LoVo (cell line): ENCODE results near the gene ZG16B.
A peak's percentile ranks its signal among the peaks of the same experiment; 100 is the strongest.

Source experiments
- DNase-seq: peaks from one replicate; pipeline ENCODE4 v3.0.0-alpha.2; 2016; ENCODE audit warnings: low spot score

The ZG16B gene, protein sequence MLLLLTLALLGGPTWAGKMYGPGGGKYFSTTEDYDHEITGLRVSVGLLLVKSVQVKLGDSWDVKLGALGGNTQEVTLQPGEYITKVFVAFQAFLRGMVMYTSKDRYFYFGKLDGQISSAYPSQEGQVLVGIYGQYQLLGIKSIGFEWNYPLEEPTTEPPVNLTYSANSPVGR

DNA sequence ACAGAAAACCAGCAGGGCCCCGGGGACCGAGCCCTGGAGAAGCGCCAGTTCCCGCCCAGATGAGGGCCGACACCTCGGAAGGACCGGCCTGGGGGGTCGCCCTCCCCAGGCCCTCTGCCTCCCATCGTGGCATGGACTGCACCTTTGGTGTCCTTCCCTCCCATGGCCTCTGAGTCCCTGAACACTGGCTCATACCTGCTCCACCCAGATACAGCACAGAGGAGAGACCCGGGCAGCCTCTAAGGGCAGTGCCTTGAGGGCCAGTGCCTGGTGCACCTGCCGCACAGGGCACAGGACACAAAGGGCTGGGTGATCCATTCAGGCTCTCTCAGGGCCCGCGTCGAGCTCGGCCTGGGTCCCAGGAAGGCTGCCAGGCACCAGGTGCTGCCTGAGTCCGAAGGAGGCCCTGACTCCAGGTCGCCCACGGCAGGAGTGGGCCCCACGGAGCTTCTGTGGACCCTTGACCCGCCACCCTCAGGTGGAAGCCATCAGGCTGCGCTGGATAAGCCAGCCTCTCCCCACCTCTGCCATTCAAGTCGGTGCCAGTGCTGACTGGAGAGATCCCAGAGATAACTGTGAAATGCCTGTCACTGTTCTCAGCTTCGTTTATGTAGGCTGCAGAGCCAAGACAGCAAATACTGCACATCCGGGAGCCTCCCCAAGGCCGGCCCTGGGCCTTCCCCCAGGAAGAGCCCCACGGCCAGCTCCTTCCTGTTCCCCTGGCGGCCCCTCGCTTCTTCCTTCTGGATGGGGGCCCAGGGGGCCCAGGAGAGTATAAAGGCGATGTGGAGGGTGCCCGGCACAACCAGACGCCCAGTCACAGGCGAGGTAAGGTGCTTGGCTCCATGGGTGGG is at the start of gene ZG16B:
Gene ZG16B, plus strand, starts transcription at position 803 of the 854 bp plus-strand sequence. CDS start 139 bp downstream, outside the sequence.
- DNase-seq = no peak

DNA sequence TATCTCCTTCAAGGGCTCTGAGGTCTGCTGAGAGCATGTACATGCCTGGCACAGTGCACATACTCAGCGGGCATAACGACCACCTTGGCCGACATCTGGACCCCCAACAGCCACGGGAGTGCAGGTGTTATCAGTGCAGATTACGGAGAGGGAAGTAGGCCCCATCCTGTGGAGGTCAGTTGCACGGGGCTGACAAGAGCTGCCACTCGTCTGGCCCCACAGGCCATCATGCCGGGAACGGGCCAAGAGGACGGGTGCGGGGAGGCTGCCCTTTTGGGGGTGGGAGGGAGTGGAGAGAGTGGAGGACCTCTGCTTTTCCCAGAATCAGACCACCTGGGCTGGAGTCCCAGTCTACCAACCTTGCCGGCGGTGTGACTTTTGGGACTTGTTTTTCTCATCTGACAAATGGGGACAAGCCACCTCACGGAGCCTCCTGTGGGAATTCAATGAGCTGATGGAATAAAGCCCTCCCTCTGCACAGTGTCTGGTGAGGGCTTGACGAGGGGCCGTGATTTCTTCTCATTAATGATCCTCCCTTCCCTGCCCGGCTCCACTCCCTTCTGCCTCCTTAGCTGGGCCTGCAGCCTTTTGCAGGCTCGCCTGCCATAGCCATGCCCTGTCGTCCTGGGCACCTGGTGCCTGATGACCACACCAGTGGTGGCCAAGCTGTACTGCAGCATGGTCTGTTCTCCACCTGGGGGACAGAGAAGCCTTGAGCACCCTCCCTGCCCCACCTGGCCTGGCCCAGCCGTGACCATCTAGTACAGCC is 47.3 kb upstream of the ZG16B start:
- DNase-seq = no peak

DNA sequence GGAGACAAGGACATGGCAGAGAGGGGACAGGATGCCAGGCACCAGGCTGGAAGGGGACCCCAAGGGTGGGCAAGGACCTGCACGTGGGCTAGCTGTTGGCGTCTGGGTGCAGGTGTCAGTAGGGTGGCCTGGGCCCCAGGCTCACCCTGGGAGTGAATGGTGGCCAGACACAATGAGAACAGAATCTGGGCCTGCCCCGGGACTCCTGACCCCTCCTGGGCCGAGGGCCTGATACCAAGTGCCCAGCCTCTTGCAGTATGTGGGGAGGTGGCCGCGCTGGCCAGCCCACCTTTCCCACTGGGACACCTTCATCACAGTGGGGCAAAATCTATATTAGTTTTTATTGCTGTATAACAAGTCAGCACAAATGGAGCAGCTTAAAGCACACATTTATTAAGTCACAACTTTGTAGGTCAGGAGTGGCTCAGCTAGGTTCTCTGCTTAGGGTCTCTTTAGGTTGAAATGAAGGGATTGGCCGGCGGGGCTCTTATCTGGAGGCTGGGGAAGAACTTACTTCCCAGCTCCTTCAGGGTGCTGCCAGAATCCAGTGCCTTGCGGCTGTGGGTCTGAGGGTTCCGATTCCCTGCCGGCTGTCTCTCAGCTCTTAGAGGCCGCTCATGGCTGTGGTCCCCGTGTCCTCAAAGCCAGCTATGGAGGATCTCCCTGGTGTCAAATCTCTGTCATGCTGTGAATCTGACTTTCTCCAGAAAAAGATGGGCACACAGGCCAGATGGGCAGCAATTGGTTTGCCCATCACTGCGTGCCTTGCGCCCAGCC is 46.3 kb upstream of the ZG16B start:
- DNase-seq = no peak

DNA sequence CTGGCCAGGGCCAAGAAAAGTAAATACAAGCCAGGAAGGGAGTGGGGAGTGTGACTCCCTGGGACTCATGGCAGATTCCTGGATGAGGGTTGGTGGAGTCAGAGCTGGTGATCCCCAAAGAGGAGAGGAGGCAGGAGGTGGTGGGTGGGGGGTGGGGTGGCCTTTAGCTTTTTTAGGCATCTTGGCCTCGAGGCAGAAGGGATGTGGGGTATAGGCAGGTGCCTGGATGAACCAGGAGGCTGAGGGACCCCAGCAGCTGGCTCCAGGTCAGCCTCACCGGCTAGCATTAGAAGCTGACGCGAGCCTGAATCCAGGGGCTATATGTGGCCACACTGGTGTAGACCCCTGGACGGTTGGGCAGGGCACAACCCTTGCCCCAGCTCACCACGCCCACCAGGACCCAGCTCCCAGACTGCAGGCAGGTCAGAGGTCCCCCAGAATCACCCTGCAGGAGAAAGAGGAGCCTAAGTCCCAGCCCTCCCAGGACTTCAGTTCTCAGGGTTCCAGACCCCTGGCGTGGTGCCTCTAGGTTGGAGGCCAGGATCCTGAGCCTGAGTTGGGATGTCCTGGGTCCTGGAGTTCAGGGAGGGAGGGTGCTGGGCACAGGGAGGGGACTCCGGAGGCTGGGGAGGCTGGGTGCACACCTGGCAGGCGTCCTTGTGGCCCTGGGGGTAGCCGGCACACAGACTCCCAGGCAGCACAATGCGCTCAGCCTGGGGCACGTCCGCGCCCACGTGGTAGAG is 45.6 kb upstream of the ZG16B start:
- no peak for DNase-seq

DNA sequence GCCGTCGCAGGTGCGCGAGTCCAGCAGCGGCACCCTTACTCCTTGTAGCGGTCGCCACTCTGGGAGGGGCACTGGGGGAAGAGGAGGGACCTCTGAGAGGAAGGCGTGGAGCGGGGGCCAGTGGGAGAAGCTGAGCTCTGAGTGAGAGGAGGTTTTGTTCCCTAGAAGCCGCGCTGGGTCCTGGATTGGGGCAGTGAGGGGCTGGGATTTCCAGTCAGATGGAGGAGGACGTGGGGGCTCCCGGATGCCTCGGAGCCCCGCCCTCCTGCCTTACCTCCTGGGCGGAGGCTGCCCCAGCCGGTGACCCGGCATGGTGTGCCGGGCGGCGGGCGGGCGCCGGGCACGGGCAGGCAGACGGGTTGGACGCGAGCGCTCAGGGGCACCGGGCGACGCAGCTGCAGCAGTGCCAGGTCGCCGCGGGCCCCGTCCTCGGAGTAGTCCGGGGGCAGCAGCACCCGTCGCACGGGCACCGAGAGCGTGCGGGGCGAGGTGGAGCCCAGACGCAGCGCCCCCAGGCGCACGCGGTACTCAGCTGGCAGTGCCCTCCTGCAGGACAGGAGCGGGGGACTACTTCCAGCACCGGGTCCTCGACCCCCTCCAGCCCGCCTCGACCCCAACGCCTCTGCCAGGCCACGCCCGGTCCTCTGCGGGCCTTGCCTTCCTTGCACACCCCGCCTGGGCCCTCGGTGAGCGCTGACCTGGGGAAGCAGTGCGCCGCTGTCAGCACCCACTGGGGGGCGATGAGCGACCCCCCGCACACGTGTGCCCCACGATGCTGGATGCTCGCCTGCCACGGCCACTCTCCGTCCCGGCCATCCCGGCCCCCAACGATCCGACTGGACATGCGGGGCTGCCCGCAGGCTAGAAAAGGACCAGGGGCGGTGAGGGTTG is 44.8 kb upstream of the ZG16B start:
- no peak for DNase-seq

DNA sequence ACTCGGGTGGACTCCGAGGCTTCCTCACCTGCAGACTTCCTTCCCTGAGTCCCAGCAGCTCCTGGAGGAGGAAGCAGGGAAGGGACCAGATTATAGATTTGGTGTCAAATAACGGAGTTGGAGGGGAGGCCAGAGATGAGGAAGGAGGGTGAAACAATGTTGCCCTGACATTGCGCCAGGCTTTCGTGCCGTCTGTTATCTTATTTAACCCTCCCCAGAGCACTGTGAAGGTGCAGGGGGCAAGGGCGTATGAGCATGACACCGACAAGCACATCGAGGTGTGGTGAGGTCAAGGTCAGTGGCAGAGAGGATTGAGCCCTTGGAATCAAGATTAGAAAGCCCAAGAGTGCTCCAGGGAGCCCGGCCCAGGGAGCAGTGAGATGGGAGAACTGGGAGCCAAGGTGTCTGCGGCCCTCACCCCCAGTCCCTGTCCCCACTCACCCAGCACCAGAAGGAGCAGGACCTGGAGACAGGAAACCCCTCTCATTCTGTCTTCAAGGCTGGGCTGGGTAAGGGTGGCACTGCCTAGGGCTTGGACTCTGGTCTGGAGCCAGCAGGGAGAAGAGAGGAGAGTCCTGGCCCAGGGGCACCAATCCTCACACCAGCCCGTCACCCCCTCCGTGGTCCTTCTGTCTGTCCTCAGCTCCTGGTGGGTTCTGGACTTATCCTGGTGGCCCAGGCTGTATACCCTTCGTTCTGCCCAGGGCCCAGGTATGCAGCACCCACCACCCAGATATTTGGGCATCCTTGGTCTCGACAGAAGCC is 43.9 kb upstream of the ZG16B start:
- no peak for DNase-seq

DNA sequence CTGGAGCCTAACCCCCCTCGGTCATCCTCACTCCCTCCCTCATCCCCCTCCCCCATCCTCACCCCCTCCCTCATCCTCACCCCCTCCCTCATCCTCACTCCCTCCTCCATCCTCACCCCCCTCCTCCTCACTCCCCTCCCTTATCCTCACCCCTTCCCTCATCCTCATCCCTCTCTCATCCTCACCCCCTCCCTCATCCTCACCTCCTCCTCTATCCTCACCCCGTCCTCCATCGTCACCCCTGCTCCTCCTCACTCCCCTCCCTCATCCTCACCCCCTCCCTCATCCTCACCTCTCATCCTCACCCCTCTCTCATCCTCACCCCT is 43.3 kb upstream of the ZG16B start:
- no peak for DNase-seq

DNA sequence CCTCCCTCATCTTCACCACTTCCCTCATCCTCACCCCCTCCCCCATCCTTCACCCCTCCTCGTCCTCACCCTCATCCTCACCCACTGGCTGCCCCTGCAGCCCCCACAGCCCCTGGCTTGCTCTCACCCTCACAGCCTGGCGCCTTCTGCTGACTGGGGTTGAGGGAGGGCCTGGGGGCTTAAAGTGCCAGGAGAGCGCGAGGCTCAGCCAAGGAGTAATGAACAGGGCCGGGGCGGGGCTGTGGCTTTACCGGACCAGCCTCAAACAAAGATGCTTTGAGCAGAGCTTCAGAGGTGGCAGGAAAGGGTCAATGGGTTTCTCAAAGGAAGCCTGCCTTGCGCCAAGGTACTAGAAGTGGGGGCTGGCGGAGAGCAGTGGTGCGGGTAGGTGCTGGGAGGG is 42.7 kb upstream of the ZG16B start, which contains the start of gene PRSS33:
Gene PRSS33, minus strand, starts transcription at position 155 of the 400 bp plus-strand sequence. CDS start 1,013 bp downstream, outside the sequence.
- DNase-seq = no peak

DNA sequence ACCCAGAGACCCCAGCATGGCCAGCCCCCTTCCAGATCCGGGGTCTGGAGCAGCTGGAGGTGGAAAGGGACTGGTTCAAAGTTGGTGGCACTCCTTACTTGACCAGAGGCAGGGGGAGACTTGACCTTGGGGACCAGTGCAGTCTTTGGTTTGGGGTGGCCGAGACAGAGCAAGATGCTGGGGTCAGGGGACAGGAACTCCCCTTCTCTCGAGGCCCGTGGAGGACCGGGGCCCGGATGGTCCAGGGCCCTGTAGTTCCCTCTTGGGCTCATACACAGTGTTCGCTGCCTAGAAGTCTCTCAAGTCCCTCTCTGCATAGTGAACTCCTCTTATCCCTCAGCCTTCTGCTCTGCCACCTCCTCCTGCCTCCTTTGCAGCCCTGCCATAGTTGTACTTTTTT is 42.1 kb upstream of the ZG16B start:
- DNase-seq = no peak

DNA sequence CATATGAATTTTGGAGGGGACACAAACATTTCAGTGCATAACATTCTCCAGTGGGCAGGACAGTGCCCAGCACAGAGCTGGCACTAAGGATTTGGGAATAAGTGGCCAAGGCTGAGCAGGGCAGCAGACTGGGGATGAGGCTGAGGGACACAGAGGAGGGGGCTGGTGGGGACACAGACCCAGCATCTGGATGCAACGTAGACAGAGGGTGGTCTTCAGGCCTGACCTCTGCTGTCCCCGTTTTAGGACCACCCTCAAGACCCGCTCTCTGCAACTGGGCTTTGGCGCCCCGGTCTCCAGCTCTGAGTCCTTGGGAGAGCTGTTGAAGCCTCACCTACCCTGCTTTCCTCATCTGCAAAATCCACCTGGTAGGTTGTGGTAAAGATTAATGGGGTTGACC is 39.5 kb upstream of the ZG16B start:
- DNase-seq = no peak

DNA sequence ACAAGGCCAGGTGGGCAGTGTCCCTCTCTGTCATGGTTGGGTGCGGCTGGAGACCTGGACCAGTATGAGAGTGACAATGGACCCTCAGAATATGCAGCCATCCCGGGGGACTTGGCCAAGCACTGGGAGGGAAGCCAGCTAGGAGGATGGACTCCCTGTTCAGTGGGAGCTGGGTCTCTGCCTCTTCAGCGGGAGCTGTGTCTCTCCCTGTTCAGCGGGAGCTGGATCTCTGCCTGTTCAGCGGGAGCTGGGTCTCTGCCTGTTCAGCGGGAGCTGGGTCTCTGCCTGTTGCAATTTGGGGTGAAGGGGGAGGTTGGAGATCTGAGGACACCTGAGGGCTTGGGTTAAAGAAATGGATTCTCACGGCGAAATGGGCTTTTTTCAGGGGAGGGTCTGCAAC is 38.9 kb upstream of the ZG16B start:
- no peak for DNase-seq

DNA sequence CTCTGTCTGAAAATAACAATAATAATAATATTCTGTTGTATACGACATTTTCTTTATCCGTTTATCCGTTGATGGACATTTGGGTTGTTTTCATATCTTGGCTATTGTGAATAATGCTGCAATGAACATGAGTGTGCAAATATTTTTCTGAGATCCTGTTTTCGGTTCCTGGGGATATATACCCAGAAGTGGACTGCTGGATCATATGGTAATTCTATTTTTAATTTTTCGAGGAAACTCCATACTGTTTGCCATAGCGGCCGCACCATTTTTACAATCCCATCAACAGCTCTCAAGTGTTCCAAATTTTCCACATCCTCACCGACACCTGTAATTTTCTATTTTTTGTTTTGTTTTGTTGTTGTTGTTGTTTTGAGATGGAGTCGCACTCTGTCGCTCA is 37.2 kb upstream of the ZG16B start:
- no peak for DNase-seq

DNA sequence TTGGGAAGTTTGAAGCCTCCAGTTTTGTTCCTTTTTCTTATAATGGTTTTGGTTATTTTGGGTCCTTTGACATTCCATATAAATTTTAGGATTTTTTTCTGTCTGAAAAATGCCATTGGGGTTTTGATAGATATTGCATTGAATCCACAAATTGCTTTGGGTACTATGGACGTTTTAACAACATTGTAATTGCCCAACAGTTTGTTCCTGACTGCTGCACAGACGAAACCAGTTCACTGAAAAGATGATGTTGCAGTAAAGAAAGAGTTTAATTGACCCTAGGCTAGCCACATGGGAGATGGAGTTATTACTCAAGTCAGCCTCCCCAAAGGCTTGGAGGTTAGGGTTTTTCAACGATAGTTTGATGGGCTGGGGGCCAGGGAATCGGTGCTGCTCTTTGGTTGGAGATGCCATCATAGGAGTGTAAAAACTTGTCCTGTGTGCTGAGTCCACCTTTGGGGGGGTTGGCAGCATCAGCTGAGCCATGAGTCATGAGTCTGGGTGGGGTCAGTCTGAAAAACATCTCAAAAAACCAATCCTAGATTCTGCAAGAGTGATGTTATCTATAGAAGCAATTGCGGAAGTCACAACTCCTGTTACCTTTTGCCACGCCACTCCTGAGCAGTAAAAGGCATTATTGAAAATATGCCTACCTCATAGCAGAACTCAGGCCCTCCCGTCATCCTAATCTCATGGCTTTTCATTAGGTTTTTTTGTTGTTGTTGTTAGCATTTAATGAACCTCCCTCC is 34.5 kb upstream of the ZG16B start:
- DNase-seq = peak; percentile 80

DNA sequence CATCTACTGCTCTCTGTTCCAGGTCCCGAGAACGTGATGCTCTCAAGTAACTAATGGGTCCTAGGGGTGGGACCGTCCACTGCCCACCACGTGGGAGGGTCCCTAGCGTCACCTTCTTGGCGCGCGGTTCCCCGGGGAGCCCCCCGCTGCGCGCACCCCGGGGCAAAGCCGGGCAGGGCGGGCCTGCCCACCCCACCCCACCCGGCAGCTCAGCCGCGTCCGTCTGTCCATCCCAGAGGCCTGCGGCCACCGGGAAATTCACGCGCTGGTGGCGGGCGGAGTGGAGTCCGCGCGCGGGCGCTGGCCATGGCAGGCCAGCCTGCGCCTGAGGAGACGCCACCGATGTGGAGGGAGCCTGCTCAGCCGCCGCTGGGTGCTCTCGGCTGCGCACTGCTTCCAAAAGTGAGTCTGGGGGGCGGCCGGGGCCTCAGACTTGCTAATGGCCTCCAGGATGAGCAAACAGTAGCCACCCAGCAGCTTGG is 31.3 kb upstream of the ZG16B start:
- DNase-seq = no peak

DNA sequence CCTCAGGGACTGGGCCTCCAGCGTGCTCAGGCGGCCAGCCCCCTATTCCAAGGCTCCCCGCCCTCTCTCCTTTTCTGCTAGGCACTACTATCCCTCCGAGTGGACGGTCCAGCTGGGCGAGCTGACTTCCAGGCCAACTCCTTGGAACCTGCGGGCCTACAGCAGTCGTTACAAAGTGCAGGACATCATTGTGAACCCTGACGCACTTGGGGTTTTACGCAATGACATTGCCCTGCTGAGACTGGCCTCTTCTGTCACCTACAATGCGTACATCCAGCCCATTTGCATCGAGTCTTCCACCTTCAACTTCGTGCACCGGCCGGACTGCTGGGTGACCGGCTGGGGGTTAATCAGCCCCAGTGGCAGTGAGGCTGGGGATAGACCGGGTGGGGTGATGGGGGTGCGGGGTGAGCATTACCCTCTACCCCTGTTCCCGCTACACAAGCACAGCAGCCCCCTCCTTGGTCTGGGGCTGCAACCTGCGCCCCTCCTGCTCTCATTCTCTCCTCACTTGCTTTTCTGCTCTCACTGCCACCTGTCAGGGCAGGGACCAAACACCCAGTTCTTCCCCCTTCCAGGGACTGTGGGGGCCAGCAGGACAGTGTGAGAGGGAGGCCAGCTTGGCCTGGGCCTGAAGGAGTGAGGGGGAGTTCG is 30.8 kb upstream of the ZG16B start:
- DNase-seq = no peak

DNA sequence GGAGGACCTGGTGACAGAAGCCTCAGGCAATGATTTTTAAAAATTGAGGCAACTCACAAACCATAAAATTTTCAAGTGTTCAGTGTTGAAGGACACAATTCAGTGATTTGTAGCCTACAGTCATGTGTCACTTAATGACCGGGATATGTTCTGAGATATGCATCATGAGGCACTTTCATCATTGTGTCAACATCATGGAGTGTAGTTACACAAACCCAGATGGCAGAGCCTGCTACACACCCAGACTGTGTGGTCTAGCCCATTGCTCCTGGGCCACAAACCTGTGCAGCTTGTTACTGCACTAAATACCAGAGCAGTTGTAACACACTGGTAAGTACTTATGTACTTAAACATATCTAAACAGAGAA is 30.3 kb upstream of the ZG16B start:
- no peak for DNase-seq

DNA sequence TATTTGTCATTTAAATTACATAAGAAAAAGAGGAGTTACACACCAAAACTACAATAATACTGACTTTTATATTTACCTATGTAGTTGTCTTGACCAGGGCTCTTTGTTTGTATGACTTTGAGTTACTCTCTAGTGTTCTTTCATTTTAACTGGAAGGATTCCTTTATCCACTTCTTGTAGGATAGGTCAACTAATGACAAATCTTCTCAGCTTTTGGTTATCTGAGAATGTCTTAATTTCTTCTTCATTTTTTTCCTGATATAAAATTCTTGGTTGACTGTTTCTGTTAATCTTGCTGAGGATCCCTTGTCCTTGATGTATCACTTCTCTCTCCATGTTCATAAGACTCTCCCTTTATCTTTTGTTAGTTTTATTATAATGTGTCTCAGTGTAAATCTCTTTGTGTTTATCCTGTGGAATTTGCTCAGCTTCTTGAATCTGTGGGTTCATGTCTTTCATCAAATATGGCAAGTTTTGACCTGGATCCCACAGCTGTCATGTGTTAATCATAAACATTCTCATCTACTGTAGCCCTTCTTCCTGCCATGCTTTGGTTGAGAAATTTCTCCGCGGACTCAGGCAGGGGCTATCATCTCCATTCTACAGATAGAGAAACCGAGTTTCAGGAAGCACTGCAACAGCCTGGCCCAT is 26.4 kb upstream of the ZG16B start:
- DNase-seq = no peak

DNA sequence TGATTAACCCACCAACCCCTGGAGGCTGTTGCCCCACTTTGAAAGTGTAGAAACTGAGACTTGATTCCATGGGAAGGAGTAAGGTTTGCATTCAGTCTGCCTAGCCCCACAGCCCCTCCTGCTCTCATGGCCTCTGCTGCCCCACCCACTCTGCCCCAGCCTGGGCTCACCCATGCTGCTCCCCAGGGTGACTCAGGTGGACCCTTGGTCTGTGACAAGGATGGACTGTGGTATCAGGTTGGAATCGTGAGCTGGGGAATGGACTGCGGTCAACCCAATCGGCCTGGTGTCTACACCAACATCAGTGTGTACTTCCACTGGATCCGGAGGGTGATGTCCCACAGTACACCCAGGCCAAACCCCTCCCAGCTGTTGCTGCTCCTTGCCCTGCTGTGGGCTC is 25.4 kb upstream of the ZG16B start:
- DNase-seq = no peak
